ENCODE measurements around the gene THSD7A. TPM values are rescaled to one million over a fixed set of nuclear protein-coding genes. Genes with fewer than 3 reads are reported as not detected.

The THSD7A gene
- total RNA-seq, 1 experiment from 2014 or later, result not detected

- no peaks in the 10 kb centered on the region for H3K4me1 Mint-ChIP-seq (ENCODE audit: insufficient read depth, unreplicated experiment)
- no peaks in the 10 kb centered on the region for H3K9me3 Mint-ChIP-seq (ENCODE audit: unreplicated experiment)
- DNase-seq (ENCODE audit: unreplicated experiment), result peak; percentile 11
- no TSS peak for BruUV-seq (replicated peaks)
- no peak overlapping the region for H3K27ac Mint-ChIP-seq (ENCODE audit: low read depth, unreplicated experiment)
- intact Hi-C loops (cut with micrococcal nuclease), result no loop called here
- no peaks in the 10 kb centered on the region for H3K36me3 Mint-ChIP-seq (ENCODE audit: insufficient read depth, unreplicated experiment)
- no peaks in the 10 kb centered on the region for H3K27me3 Mint-ChIP-seq (ENCODE audit: insufficient read depth, unreplicated experiment)
- ChIA-PET POLR2A (no interaction called here), CTCF (no interaction called here)
- no peak overlapping the region for H3K4me3 Mint-ChIP-seq (ENCODE audit: unreplicated experiment)
- no peak for TF ChIP-seq CTCF (IDR thresholded peaks at IDR 0.05; ENCODE audit: unreplicated experiment)
These were observed 395.7 kb downstream of the THSD7A start for GRCh38 chr7:11436316-11436715.

- TF ChIP-seq CTCF (IDR thresholded peaks at IDR 0.05; ENCODE audit: unreplicated experiment), result no peak
- Mint-ChIP-seq H3K27ac (ENCODE audit: low read depth, unreplicated experiment) (no peak overlapping the region), H3K4me3 (ENCODE audit: unreplicated experiment) (no peak overlapping the region), H3K4me1 (ENCODE audit: insufficient read depth, unreplicated experiment) (no peaks in the 10 kb centered on the region), H3K27me3 (ENCODE audit: insufficient read depth, unreplicated experiment) (no peaks in the 10 kb centered on the region), H3K9me3 (ENCODE audit: unreplicated experiment) (no peaks in the 10 kb centered on the region), H3K36me3 (ENCODE audit: insufficient read depth, unreplicated experiment) (no peaks in the 10 kb centered on the region)
- ChIA-PET CTCF (interaction anchor here (0.6 kb wide), 1 partner anchor 365 kb away, joined by 3 read pairs; no protein-coding TSS in a partner anchor), POLR2A (no interaction called here)
- BruUV-seq (replicated peaks), result no TSS peak
- DNase-seq (ENCODE audit: unreplicated experiment), result no peak
- intact Hi-C loops (cut with micrococcal nuclease), result no loop called here
These were observed 397.6 kb downstream of the THSD7A start for GRCh38 chr7:11434366-11434765.

GRCh38 chr7:11430841-11431240 lies 401.2 kb downstream of the THSD7A start:
- peaks cover 7% of the 10 kb centered on the region for H3K36me3 Mint-ChIP-seq (ENCODE audit: insufficient read depth, unreplicated experiment)
- H3K27me3 Mint-ChIP-seq (ENCODE audit: insufficient read depth, unreplicated experiment), result no peaks in the 10 kb centered on the region
- no peak for DNase-seq (ENCODE audit: unreplicated experiment)
- no peaks in the 10 kb centered on the region for H3K9me3 Mint-ChIP-seq (ENCODE audit: unreplicated experiment)
- POLR2A ChIA-PET, result no interaction called here
- H3K4me3 Mint-ChIP-seq (ENCODE audit: unreplicated experiment), result no peak overlapping the region
- intact Hi-C loops (cut with micrococcal nuclease), result no loop called here
- BruUV-seq (replicated peaks), result no TSS peak
- no peaks in the 10 kb centered on the region for H3K4me1 Mint-ChIP-seq (ENCODE audit: insufficient read depth, unreplicated experiment)
- no peak for TF ChIP-seq CTCF (IDR thresholded peaks at IDR 0.05; ENCODE audit: unreplicated experiment)
- CTCF ChIA-PET, result interaction anchor here (0.7 to 0.9 kb wide), 3 partner anchors 262 to 892 kb away, joined by 3 read pairs; no protein-coding TSS in a partner anchor
- no peak overlapping the region for H3K27ac Mint-ChIP-seq (ENCODE audit: low read depth, unreplicated experiment)

GRCh38 chr7:11430112-11430511 lies 401.9 kb downstream of the THSD7A start:
- intact Hi-C loops (cut with micrococcal nuclease), result no loop called here
- POLR2A ChIA-PET, result no interaction called here
- TF ChIP-seq CTCF (IDR thresholded peaks at IDR 0.05; ENCODE audit: unreplicated experiment), result no peak
- H3K27ac Mint-ChIP-seq (ENCODE audit: low read depth, unreplicated experiment), result no peak overlapping the region
- H3K4me1 Mint-ChIP-seq (ENCODE audit: insufficient read depth, unreplicated experiment), result no peaks in the 10 kb centered on the region
- BruUV-seq (replicated peaks), result no TSS peak
- DNase-seq (ENCODE audit: unreplicated experiment), result no peak
- peaks cover 7% of the 10 kb centered on the region for H3K36me3 Mint-ChIP-seq (ENCODE audit: insufficient read depth, unreplicated experiment)
- no peaks in the 10 kb centered on the region for H3K27me3 Mint-ChIP-seq (ENCODE audit: insufficient read depth, unreplicated experiment)
- CTCF ChIA-PET, result interaction anchor here (0.7 kb wide), 1 partner anchor 895 kb away, joined by 3 read pairs; no protein-coding TSS in a partner anchor
- H3K4me3 Mint-ChIP-seq (ENCODE audit: unreplicated experiment), result no peak overlapping the region
- H3K9me3 Mint-ChIP-seq (ENCODE audit: unreplicated experiment), result no peaks in the 10 kb centered on the region

Measured in MCF 10A (cell line).